H9 (cell line): ENCODE measurements around the gene ATP5IF1. TPM values are rescaled to one million over a fixed set of nuclear protein-coding genes. Genes with fewer than 3 reads are reported as not detected.

Source experiments
- DNase-seq: peaks from one replicate; pipeline ENCODE4 v3.0.0-alpha.2; 2017
- H2AFZ ChIP-seq: one replicate; pipeline ENCODE4 v1.6.1; 2013; ENCODE audit warnings: mild to moderate bottlenecking, low read length, control low read depth, moderate library complexity
- H2AK5ac ChIP-seq: 2 replicates; pipeline ENCODE4 v1.6.1; 2013; ENCODE audit warnings: low read length, control low read depth, mixed read lengths; ENCODE audit not compliant: insufficient read length
- H2BK120ac ChIP-seq: one replicate; pipeline ENCODE4 v1.6.1; 2013; ENCODE audit warnings: low read depth, mild to moderate bottlenecking, low read length, control low read depth, inconsistent platforms; ENCODE audit not compliant: poor library complexity, severe bottlenecking
- H2BK12ac ChIP-seq: 2 replicates; pipeline ENCODE4 v1.6.1; 2013; ENCODE audit warnings: low read length, control low read depth, mixed read lengths, low read depth; ENCODE audit not compliant: insufficient read length
- H2BK15ac ChIP-seq: 2 replicates; pipeline ENCODE4 v1.6.1; 2013; ENCODE audit warnings: low read depth, low read length, control low read depth
- H2BK20ac ChIP-seq: one replicate; pipeline ENCODE4 v1.6.1; 2013; ENCODE audit warnings: low read depth, mild to moderate bottlenecking, low read length, control low read depth, inconsistent platforms; ENCODE audit not compliant: poor library complexity, severe bottlenecking
- H2BK5ac ChIP-seq: 2 replicates; pipeline ENCODE4 v1.6.1; 2013; ENCODE audit warnings: low read length, control low read depth, mixed read lengths; ENCODE audit not compliant: insufficient read length
- H3K14ac ChIP-seq: 2 replicates; pipeline ENCODE4 v1.6.1; 2013; ENCODE audit warnings: low read length, control low read depth; ENCODE audit not compliant: insufficient read depth
- H3K18ac ChIP-seq: 2 replicates; pipeline ENCODE4 v1.6.1; 2013; ENCODE audit warnings: low read depth, mild to moderate bottlenecking, mixed read lengths, low read length, control low read depth; ENCODE audit not compliant: insufficient read length
- H3K23ac ChIP-seq: 2 replicates; pipeline ENCODE4 v1.6.1; 2013; ENCODE audit warnings: low read length, control low read depth, mixed read lengths, low read depth; ENCODE audit not compliant: insufficient read length
- H3K23me2 ChIP-seq: 2 replicates; pipeline ENCODE4 v1.6.1; 2013; ENCODE audit warnings: low read depth, mild to moderate bottlenecking, mixed read lengths, low read length, control low read depth; ENCODE audit not compliant: insufficient read length, poor library complexity, severe bottlenecking
- H3K27ac ChIP-seq: 2 replicates; pipeline ENCODE4 v1.5.1; 2013; ENCODE audit warnings: low read length, control low read depth, mixed read lengths, low read depth; ENCODE audit not compliant: insufficient read length
- H3K27me3 ChIP-seq: 2 replicates; pipeline ENCODE4 v1.6.1; 2013; ENCODE audit warnings: low read length, control low read depth, inconsistent platforms; ENCODE audit not compliant: insufficient read depth
- H3K4ac ChIP-seq: 2 replicates; pipeline ENCODE4 v1.6.1; 2013; ENCODE audit warnings: low read depth, mild to moderate bottlenecking, control low read depth, inconsistent platforms, low read length, moderate library complexity
- H3K4me1 ChIP-seq: 2 replicates; pipeline ENCODE4 v1.6.1; 2013; ENCODE audit warnings: low read length, control low read depth, inconsistent platforms; ENCODE audit not compliant: insufficient read depth
- H3K4me2 ChIP-seq: 2 replicates; pipeline ENCODE4 v1.6.1; 2013; ENCODE audit warnings: low read length, control low read depth, mixed read lengths; ENCODE audit not compliant: insufficient read length, insufficient read depth
- H3K56ac ChIP-seq: 2 replicates; pipeline ENCODE4 v1.6.1; 2013; ENCODE audit warnings: low read depth, mild to moderate bottlenecking, mixed read lengths, low read length, control low read depth; ENCODE audit not compliant: insufficient read length
- H3K79me1 ChIP-seq: 2 replicates; pipeline ENCODE4 v1.6.1; 2013; ENCODE audit warnings: low read depth, mild to moderate bottlenecking, moderate library complexity, low read length, control low read depth, inconsistent platforms; ENCODE audit not compliant: insufficient read depth, poor library complexity, severe bottlenecking
- H3K79me2 ChIP-seq: 2 replicates; pipeline ENCODE4 v1.6.1; 2013; ENCODE audit warnings: low read length, control low read depth, inconsistent platforms; ENCODE audit not compliant: insufficient read depth
- H3K9ac ChIP-seq: 2 replicates; pipeline ENCODE4 v1.6.1; 2013; ENCODE audit warnings: low read length, control low read depth, mixed read lengths; ENCODE audit not compliant: insufficient read length; ENCODE audit errors: extremely low read depth
- H3K9me3 ChIP-seq: one replicate; pipeline ENCODE4 v1.6.1; 2013; ENCODE audit warnings: low read depth, low read length, inconsistent platforms; ENCODE audit not compliant: control insufficient read depth
- H3T11ph ChIP-seq: one replicate; pipeline ENCODE4 v1.6.1; 2013; ENCODE audit warnings: mild to moderate bottlenecking, low read length, control low read depth, inconsistent platforms
- H4K20me1 ChIP-seq: one replicate; pipeline ENCODE4 v1.6.1; 2013; ENCODE audit not compliant: control insufficient read depth, insufficient read length, insufficient read depth
- H4K5ac ChIP-seq: 2 replicates; pipeline ENCODE4 v1.6.1; 2013; ENCODE audit warnings: low read depth, mild to moderate bottlenecking, mixed read lengths, low read length, control low read depth; ENCODE audit not compliant: insufficient read length
- H4K8ac ChIP-seq: replicated peaks from 2 replicates; pipeline ENCODE4 v1.6.1; 2013; ENCODE audit warnings: low read length, control low read depth, mixed read lengths, low read depth; ENCODE audit not compliant: insufficient read length
- H4K91ac ChIP-seq: 2 replicates; pipeline ENCODE4 v1.6.1; 2013; ENCODE audit warnings: low read depth, mild to moderate bottlenecking, moderate library complexity, mixed read lengths, low read length, control low read depth; ENCODE audit not compliant: insufficient read length
- H3K27ac Mint-ChIP-seq, 3 experiments: 2 replicates in 2 of 3; 3 replicates in 1 of 3; pipeline ENCODE4 v1.8.0; 2020 to 2021; ENCODE audit warnings: mixed read lengths in 3 of 3, mild to moderate bottlenecking in 1 of 3, moderate library complexity in 1 of 3
- H3K27me3 Mint-ChIP-seq: 2 replicates; pipeline ENCODE4 v1.8.0; 2021; ENCODE audit warnings: low read depth, mild to moderate bottlenecking, moderate library complexity, mixed read lengths
- H3K36me3 Mint-ChIP-seq, 3 experiments: 2 replicates in 2 of 3; 3 replicates in 1 of 3; pipeline ENCODE4 v1.8.0; 2020 to 2021; ENCODE audit warnings: low read depth in 3 of 3, mixed read lengths in 3 of 3; ENCODE audit not compliant: insufficient read depth in 1 of 3
- H3K4me1 Mint-ChIP-seq, 2 experiments: 2 replicates each; pipeline ENCODE4 v1.8.0; 2020; ENCODE audit warnings: mixed read lengths in 2 of 2
- H3K4me3 Mint-ChIP-seq, 2 experiments: 2 replicates in 1 of 2; 3 replicates in 1 of 2; pipeline ENCODE4 v1.8.0; 2020 to 2021; ENCODE audit warnings: mild to moderate bottlenecking in 2 of 2, mixed read lengths in 2 of 2, moderate library complexity in 1 of 2
- H3K9me3 Mint-ChIP-seq, 2 experiments: 2 replicates in 1 of 2; 3 replicates in 1 of 2; pipeline ENCODE4 v1.8.0; 2020; ENCODE audit warnings: mild to moderate bottlenecking in 2 of 2, mixed read lengths in 2 of 2, moderate library complexity in 1 of 2
- WGBS: extraction: QIAGEN DNeasy Blood & Tissue Kit; methylation state at CpG from one replicate; pipeline ENCODE4 v1.1.7; 2013; ENCODE audit warnings: missing lambda C conversion rate, low lambda C conversion rate, mixed read lengths; ENCODE audit not compliant: insufficient read length; ENCODE audit errors: extremely low coverage; 5-methylcytosine and 5-hydroxymethylcytosine counted together
- total RNA-seq: library from RNA; stranded (reverse); gene quantifications from 2 replicates; pipeline ENCODE4 v1.2.1, GENCODE V29; 2021
- TF ChIP-seq, protein P1 (sequence below): fragments of 200-600 bp; sonication (generic); conservative IDR thresholded peaks from 3 replicates; pipeline ENCODE4 v1.8.0; 2021; ENCODE audit warnings: antibody characterized with exemption, mild to moderate bottlenecking

ATP5IF1 gene
- total RNA-seq, 1 experiment from 2014 or later: 257 TPM

DNA sequence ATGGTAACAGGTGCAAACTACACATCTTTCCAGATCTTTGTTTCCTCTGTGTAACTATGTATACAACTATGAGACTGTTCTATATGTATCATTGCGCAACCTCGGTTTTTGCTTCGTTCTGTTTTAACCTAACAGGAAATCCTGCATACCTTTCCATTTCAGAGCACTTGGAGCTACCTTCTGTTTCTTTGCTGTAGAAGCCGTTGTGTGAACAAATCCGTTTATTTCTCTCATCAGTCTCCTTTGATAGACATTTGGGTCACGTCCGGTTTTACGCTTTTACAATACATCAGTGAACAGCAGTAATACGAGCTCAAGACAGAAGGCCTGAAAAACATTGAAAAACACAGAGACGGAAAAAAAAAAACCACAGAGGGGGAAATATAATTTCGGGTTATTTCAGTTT lies 10.5 kb downstream of the ATP5IF1 start:
- peak overlapping the region; percentile 22 to 86 (median 63); a peak in 3 of 7 replicates for H3K27ac Mint-ChIP-seq
- Histone ChIP-seq H3K9ac (peak overlapping the region; percentile 73), H3K23me2 (peaks cover 8% of the 10 kb centered on the region), H2AFZ (no peak overlapping the region), H3K4me1 (no peaks in the 10 kb centered on the region), H2BK15ac (no peak overlapping the region), H3T11ph (peak overlapping the region; percentile 37), H3K23ac (no peak overlapping the region), H3K9me3 (no peaks in the 10 kb centered on the region), H4K8ac (no peak overlapping the region), H2BK120ac (no peak overlapping the region), H3K4me2 (peak overlapping the region; percentile 78), H3K18ac (no peak overlapping the region), H2BK12ac (no peak overlapping the region), H2AK5ac (no peak overlapping the region), H4K20me1 (no peaks in the 10 kb centered on the region), H3K56ac (no peak overlapping the region), H3K14ac (peak overlapping the region; percentile 24; the same call in 1 of the 2 replicates), H3K79me2 (no peaks in the 10 kb centered on the region), H3K27me3 (no peaks in the 10 kb centered on the region), H4K91ac (no peak overlapping the region), H2BK20ac (no peak overlapping the region), H2BK5ac (no peak overlapping the region), H3K79me1 (no peaks in the 10 kb centered on the region), H3K27ac (no peak overlapping the region), H3K4ac (no peak overlapping the region), H4K5ac (no peak overlapping the region)
- peaks cover 31 to 33% of the 10 kb centered on the region in 2 experiments for H3K4me1 Mint-ChIP-seq
- TF ChIP-seq, protein P1, sequence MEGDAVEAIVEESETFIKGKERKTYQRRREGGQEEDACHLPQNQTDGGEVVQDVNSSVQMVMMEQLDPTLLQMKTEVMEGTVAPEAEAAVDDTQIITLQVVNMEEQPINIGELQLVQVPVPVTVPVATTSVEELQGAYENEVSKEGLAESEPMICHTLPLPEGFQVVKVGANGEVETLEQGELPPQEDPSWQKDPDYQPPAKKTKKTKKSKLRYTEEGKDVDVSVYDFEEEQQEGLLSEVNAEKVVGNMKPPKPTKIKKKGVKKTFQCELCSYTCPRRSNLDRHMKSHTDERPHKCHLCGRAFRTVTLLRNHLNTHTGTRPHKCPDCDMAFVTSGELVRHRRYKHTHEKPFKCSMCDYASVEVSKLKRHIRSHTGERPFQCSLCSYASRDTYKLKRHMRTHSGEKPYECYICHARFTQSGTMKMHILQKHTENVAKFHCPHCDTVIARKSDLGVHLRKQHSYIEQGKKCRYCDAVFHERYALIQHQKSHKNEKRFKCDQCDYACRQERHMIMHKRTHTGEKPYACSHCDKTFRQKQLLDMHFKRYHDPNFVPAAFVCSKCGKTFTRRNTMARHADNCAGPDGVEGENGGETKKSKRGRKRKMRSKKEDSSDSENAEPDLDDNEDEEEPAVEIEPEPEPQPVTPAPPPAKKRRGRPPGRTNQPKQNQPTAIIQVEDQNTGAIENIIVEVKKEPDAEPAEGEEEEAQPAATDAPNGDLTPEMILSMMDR: no peak
- DNase-seq: no peak
- WGBS: no CpG with 5 or more reads among the region's 11 CpGs
- no peaks in the 10 kb centered on the region for H3K36me3 Mint-ChIP-seq
- H3K27me3 Mint-ChIP-seq: no peaks in the 10 kb centered on the region
- H3K9me3 Mint-ChIP-seq: no peaks in the 10 kb centered on the region
- peak overlapping the region; percentile 91 to 93 for H3K4me3 Mint-ChIP-seq
